Caco-2 (cell line): Measurements from ENCODE around the gene RPL35A. TPM values are rescaled to one million over a fixed set of nuclear protein-coding genes. Genes with fewer than 3 reads are reported as not detected.

ENCODE experiments used
- BruUV-seq: library from RNA; stranded (reverse); fragments of 400-500 nt; replicated peaks from 2 replicates; lab custom pipeline; 2021; lab: Mats Ljungman, UMichigan
- CTCF ChIA-PET: fragments of 300-600 bp; sonication (Branson Sonifier 250); formaldehyde crosslinking; loops from one replicate; lab custom pipeline; 2022; ENCODE audit warnings: antibody characterized with exemption; lab: Charles Lee
- POLR2A ChIA-PET: fragments of 300-600 bp; sonication (Branson Sonifier 250); formaldehyde crosslinking; loops from one replicate; lab custom pipeline; 2022; ENCODE audit warnings: antibody characterized with exemption; lab: Charles Lee
- DNase-seq, 2 experiments: peaks; one replicate each; pipeline versions ENCODE4 v3.0.0 to v3.0.0-alpha.2; 2020 to 2022
- H3K27me3 ChIP-seq: replicated peaks from 2 replicates; pipeline ENCODE4 v1.6.0; 2011; ENCODE audit warnings: low read length; ENCODE audit not compliant: control insufficient read depth, insufficient read depth
- H3K36me3 ChIP-seq: 2 replicates; pipeline ENCODE4 v1.5.1; 2011; ENCODE audit warnings: low read length; ENCODE audit not compliant: control insufficient read depth, insufficient read depth
- H3K4me1 ChIP-seq: fragments of 250-450 bp; sonication (Bioruptor Pico); 2 replicates; pipeline ENCODE4 v1.5.1; 2020; ENCODE audit warnings: mild to moderate bottlenecking
- H3K4me3 ChIP-seq: 2 replicates; pipeline ENCODE4 v1.5.1; 2011; ENCODE audit warnings: low read depth, mild to moderate bottlenecking, control low read depth, low read length
- H3K9me3 ChIP-seq: fragments of 250-450 bp; sonication (Bioruptor Pico); 2 replicates; pipeline ENCODE4 v1.5.1; 2020; ENCODE audit warnings: mild to moderate bottlenecking, moderate library complexity
- H3K27ac Mint-ChIP-seq: one replicate; pipeline ENCODE4 v1.8.0; 2022; ENCODE audit warnings: mixed read lengths; ENCODE audit not compliant: unreplicated experiment
- H3K27me3 Mint-ChIP-seq: one replicate; pipeline ENCODE4 v1.8.0; 2022; ENCODE audit warnings: mixed read lengths; ENCODE audit not compliant: insufficient read depth, unreplicated experiment
- H3K36me3 Mint-ChIP-seq: one replicate; pipeline ENCODE4 v1.8.0; 2022; ENCODE audit warnings: mild to moderate bottlenecking, mixed read lengths; ENCODE audit not compliant: insufficient read depth, unreplicated experiment
- H3K4me1 Mint-ChIP-seq: one replicate; pipeline ENCODE4 v1.8.0; 2022; ENCODE audit warnings: low read depth, mixed read lengths; ENCODE audit not compliant: unreplicated experiment
- H3K4me3 Mint-ChIP-seq: one replicate; pipeline ENCODE4 v1.8.0; 2022; ENCODE audit warnings: mild to moderate bottlenecking, moderate library complexity, mixed read lengths; ENCODE audit not compliant: unreplicated experiment
- H3K9me3 Mint-ChIP-seq: one replicate; pipeline ENCODE4 v1.8.0; 2022; ENCODE audit warnings: mixed read lengths; ENCODE audit not compliant: unreplicated experiment
- CTCF ChIP-seq, 2 experiments: fragments of 200-600 bp in 1 of 2; IDR thresholded peaks; 1 replicate in 1 of 2; 2 replicates in 1 of 2; pipeline versions ENCODE4 v1.5.1 to v1.8.0; 2011 to 2022; ENCODE audit warnings: antibody characterized with exemption in 1 of 2, control low read depth in 1 of 2, inconsistent platforms in 1 of 2, low read depth in 1 of 2, low read length in 1 of 2, mild to moderate bottlenecking in 1 of 2, moderate library complexity in 1 of 2; ENCODE audit not compliant: insufficient read depth in 1 of 2, severe bottlenecking in 1 of 2, unreplicated experiment in 1 of 2
- intact Hi-C: fragments of 100-400 bp; cut with micrococcal nuclease; formaldehyde crosslinking; loops from one replicate; pipeline ENCODE4 v1.10.0; 2022; ENCODE audit not compliant: unreplicated experiment
- total RNA-seq: library from RNA; stranded (reverse); gene quantifications from 2 replicates; pipeline ENCODE4 v1.2.3, GENCODE V29; 2022

Gene RPL35A
- total RNA-seq, 1 experiment from 2014 or later = 880 TPM

GRCh38 chr3:197950677-197951061 is 679 bp downstream of the RPL35A start:
- no peaks in the 10 kb centered on the region for H3K9me3 Mint-ChIP-seq
- H3K9me3 ChIP-seq = no peaks in the 10 kb centered on the region
- no peak for DNase-seq
- no peaks in the 10 kb centered on the region for H3K27me3 ChIP-seq
- CTCF ChIA-PET = interaction anchor here (0.9 to 1.3 kb wide), 2 partner anchors 45 to 130 kb away, joined by 3 read pairs; no protein-coding TSS in a partner anchor
- H3K4me3 ChIP-seq = peak overlapping the region; percentile 60
- POLR2A ChIA-PET = no interaction called here
- peaks cover 65% of the 10 kb centered on the region for H3K36me3 Mint-ChIP-seq
- H3K27me3 Mint-ChIP-seq = no peaks in the 10 kb centered on the region
- peaks cover 8% of the 10 kb centered on the region for H3K4me1 Mint-ChIP-seq
- H3K4me1 ChIP-seq = peaks cover 8% of the 10 kb centered on the region; the same call in 1 of the 2 replicates
- BruUV-seq = no TSS peak
- H3K36me3 ChIP-seq = peaks cover 4% of the 10 kb centered on the region
- H3K4me3 Mint-ChIP-seq = peak overlapping the region; percentile 98
- H3K27ac Mint-ChIP-seq = peak overlapping the region; percentile 100
- intact Hi-C loops = loop anchor here (1.0 to 2.0 kb wide), 2 partner anchors 10 to 44 kb away; partner anchors contain the start of gene LMLN
- no peak for TF ChIP-seq CTCF (IDR thresholded peaks at IDR 0.05; ENCODE audit: insufficient read depth in 1 of 2, low read depth in 1 of 2, low read length in 1 of 2, severe bottlenecking in 1 of 2, unreplicated experiment in 1 of 2)

GRCh38 chr3:197951392-197951990 is 1.5 kb downstream of the RPL35A start:
- Histone ChIP-seq H3K36me3 (peaks cover 4% of the 10 kb centered on the region), H3K4me3 (peak overlapping the region; percentile 60), H3K27me3 (no peaks in the 10 kb centered on the region), H3K9me3 (no peaks in the 10 kb centered on the region), H3K4me1 (peaks cover 8% of the 10 kb centered on the region; the same call in 1 of the 2 replicates)
- peaks cover 69% of the 10 kb centered on the region for H3K36me3 Mint-ChIP-seq
- no peak for DNase-seq
- peaks cover 8% of the 10 kb centered on the region for H3K4me1 Mint-ChIP-seq
- H3K27ac Mint-ChIP-seq = peak overlapping the region; percentile 100
- ChIA-PET POLR2A (no interaction called here), CTCF (interaction anchor here (0.9 kb wide), 1 partner anchor 46 kb away, joined by 3 read pairs; no protein-coding TSS in a partner anchor)
- intact Hi-C loops = loop anchor here (2.0 kb wide), 1 partner anchor 45 kb away; no protein-coding TSS in a partner anchor
- BruUV-seq = no TSS peak
- no peaks in the 10 kb centered on the region for H3K27me3 Mint-ChIP-seq
- H3K9me3 Mint-ChIP-seq = no peaks in the 10 kb centered on the region
- peak overlapping the region; percentile 98 for H3K4me3 Mint-ChIP-seq
- TF ChIP-seq CTCF (IDR thresholded peaks at IDR 0.05; ENCODE audit: insufficient read depth in 1 of 2, low read depth in 1 of 2, low read length in 1 of 2, severe bottlenecking in 1 of 2, unreplicated experiment in 1 of 2) = no peak

- BruUV-seq = no TSS peak
- no peak overlapping the region for H3K27ac Mint-ChIP-seq
- CTCF ChIA-PET = no interaction called here
- H3K9me3 Mint-ChIP-seq = no peaks in the 10 kb centered on the region
- Histone ChIP-seq H3K4me3 (no peak overlapping the region), H3K36me3 (peaks cover 4% of the 10 kb centered on the region), H3K27me3 (no peaks in the 10 kb centered on the region), H3K9me3 (no peaks in the 10 kb centered on the region), H3K4me1 (peaks cover 14% of the 10 kb centered on the region)
- H3K4me3 Mint-ChIP-seq = peak overlapping the region; percentile 27
- H3K4me1 Mint-ChIP-seq = peaks cover 9% of the 10 kb centered on the region
- intact Hi-C loops = no loop called here
- no peak for DNase-seq
- TF ChIP-seq CTCF (IDR thresholded peaks at IDR 0.05; ENCODE audit: insufficient read depth in 1 of 2, low read depth in 1 of 2, low read length in 1 of 2, severe bottlenecking in 1 of 2, unreplicated experiment in 1 of 2) = no peak
- no peaks in the 10 kb centered on the region for H3K27me3 Mint-ChIP-seq
- POLR2A ChIA-PET = no interaction called here
- H3K36me3 Mint-ChIP-seq = peaks cover 79% of the 10 kb centered on the region
These were observed 2.5 kb downstream of the RPL35A start for GRCh38 chr3:197952440-197952839.
